NCI-H2196 treated with DMSO at 0.1 percent for 48 hours (cell line): ENCODE measurements around the gene MAP7D3.
"Not testable (repeated sequence)": the region's sequence is repeated elsewhere in the genome, so short reads cannot be mapped to it uniquely, and the experiment has no call there.

ENCODE experiments used
- DNase-seq: peaks from one replicate; lab custom pipeline; 2025; ENCODE audit not compliant: unreplicated experiment; lab: John Stamatoyannopoulos, UW

The MAP7D3 gene

DNA sequence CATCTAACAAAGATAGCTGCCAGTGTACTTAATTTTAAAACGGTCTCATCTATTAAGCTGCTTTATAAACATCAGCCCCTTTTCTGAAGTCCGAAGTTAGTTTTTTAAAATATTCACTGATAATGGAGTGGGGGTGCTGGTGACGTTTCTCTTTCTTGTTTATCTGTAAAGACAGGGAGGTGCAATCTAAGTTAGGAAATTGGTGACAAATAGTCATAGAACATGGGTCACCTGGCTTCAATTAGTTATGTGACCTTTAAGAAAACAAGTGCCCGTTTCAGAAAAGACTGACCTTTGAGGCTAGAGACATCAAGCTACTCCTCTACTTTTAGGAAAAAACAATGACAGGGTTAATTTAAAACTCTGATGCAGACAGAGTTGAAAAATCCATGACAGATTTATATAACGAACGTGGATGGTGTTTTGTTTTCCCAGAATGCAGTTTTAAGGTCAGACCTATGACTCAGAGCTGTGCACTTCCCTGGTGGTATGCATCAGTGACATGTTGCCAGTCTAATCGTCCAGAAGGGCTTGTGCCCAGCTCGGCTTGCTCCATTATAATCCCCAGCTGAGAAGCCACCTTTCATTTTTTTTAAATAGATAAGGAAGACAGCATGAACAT lies 65.7 kb downstream of the MAP7D3 start:
- no peak for DNase-seq

DNA sequence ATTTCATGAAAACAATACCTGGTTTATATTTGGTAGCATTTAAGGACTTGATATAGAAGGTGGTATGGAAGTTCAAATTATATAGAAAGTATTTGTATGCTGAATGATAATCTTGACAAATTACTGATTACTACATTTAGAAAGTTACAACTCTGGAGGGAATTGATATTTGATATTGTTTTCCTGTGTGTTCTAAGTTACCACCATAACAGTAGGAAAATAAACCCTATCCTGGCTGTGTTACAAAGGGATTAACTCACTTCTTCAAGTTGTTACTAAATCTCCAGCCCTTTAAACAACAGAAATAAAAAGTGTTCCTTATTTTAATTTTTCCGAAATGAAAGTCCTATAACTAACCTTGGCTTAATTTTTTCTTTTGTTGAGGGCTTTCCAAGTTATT lies 67.3 kb downstream of the MAP7D3 start:
- no peak for DNase-seq

GRCh38 chrX:136183172-136183571 lies 68.0 kb downstream of the MAP7D3 start:
- no peak for DNase-seq

- no peak for DNase-seq
These were observed 68.8 kb downstream of the MAP7D3 start for GRCh38 chrX:136182414-136182813.

GRCh38 chrX:136179133-136179532 lies 72.1 kb downstream of the MAP7D3 start:
- DNase-seq: no peak

DNA sequence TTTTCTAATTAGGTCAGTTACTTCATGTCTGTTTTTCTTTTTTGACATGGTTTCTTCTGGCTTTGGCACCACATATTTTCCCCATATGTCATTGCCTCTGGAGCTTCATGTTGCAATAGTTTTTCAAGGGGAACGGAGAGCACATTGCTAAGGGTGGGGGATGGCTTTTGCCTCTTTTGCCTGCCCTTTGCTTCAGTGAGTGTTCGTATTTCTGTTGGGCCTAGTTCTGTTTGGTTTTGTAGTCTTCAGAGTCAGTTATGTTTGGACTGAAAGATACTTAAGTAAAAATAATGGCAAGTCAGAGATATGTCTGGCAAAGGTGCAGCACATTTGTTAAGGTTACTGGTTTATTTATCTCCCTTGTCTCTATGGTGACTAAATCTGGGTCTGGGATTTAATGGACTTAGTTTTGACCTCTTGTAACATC lies 74.8 kb downstream of the MAP7D3 start:
- DNase-seq: no peak

GRCh38 chrX:136171420-136171819 lies 79.8 kb downstream of the MAP7D3 start:
- DNase-seq: no peak

- DNase-seq: no peak
These were observed 80.9 kb downstream of the MAP7D3 start for GRCh38 chrX:136170139-136170800.

GRCh38 chrX:136168929-136169735 lies 82.1 kb downstream of the MAP7D3 start:
- peak; percentile 32 for DNase-seq

DNA sequence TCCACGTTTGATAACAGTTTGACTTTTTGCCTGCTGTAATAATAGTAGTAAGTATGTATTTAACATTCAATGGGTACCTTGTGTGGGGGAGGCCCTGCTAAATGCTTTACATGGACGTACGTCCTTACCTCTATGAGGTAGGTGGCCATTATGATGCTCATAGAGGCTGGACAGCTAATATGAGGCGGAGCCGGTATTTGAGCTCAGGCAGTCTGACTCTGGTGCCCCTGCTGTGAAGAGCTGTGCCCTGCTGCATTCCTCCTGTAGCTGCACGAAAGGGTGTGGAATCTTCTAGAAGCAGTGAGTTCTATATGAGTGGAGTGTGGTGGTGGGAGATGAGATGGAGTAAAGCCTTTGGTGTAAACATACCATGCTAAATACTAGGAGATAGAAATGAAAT lies 83.2 kb downstream of the MAP7D3 start:
- not testable (repeated sequence) for DNase-seq

DNA sequence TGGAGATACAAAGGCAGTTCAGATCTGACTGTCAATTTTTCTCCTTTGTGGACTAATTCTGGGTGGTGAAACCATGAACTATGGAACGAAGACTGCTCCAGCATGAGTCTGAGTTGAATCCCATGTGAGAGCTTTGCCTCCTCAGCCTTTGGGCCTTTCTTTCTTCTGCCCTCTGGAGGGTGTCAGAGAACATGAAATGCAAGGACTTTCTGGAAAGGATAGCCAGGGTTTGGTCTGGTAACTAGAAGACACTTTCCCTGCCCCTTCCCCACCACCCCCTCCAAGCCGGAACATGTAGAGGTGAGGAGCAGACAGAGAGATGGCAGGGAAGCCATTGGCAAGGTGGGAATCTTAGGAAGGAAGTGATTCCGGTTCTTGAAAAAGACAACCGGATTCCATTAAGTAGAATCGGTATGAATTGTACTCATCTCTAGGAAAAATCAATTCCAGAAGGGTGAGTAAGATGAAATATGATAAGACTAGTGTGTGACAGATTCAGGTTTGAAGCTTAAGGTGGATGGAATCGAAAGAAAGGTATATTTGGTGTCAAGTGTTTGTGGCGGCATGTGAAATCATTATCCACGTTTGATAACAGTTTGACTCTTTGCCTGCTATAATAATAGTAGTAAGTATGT lies 84.9 kb downstream of the MAP7D3 start:
- no peak for DNase-seq

- DNase-seq: no peak
These were observed 85.8 kb downstream of the MAP7D3 start for GRCh38 chrX:136165406-136165805.

GRCh38 chrX:136163689-136164088 lies 87.5 kb downstream of the MAP7D3 start:
- DNase-seq: no peak
